NB4 (cell line): ENCODE data around the gene OR51F1.
"Not testable (repeated sequence)": the region's sequence is repeated elsewhere in the genome, so short reads cannot be mapped to it uniquely, and the experiment has no call there.

Experiments
- DNase-seq: peaks from one replicate; pipeline ENCODE4 v3.0.0; 2010; ENCODE audit warnings: low read depth
- H3K4me3 ChIP-seq: one replicate; pipeline ENCODE4 v1.5.1; 2011; ENCODE audit warnings: mild to moderate bottlenecking, low read depth, low read length, moderate library complexity
- MYC ChIP-seq: IDR thresholded peaks from 2 replicates; pipeline ENCODE4 v1.6.1; 2011; ENCODE audit warnings: low read depth, low read length
- POLR2A ChIP-seq: IDR thresholded peaks from 2 replicates; pipeline ENCODE4 v1.6.1; 2011; ENCODE audit warnings: mild to moderate bottlenecking; ENCODE audit not compliant: insufficient read length; ENCODE audit errors: extremely low read depth
- TF ChIP-seq, protein P1 (sequence below): IDR thresholded peaks from one replicate; pipeline ENCODE4 v1.5.1; 2012; ENCODE audit warnings: low read depth, low read length
- TF ChIP-seq, protein P2 (sequence below): IDR thresholded peaks from 2 replicates; pipeline ENCODE4 v1.6.1; 2011; ENCODE audit warnings: low read depth, low read length

Gene OR51F1

GRCh38 chr11:4769838-4770237, at the start of gene OR51F1:
TSS of gene OR51F1 (minus strand) at chr11:4769938. CDS start at chr11:4769938, 0 bp downstream.
- TF ChIP-seq, protein P1, sequence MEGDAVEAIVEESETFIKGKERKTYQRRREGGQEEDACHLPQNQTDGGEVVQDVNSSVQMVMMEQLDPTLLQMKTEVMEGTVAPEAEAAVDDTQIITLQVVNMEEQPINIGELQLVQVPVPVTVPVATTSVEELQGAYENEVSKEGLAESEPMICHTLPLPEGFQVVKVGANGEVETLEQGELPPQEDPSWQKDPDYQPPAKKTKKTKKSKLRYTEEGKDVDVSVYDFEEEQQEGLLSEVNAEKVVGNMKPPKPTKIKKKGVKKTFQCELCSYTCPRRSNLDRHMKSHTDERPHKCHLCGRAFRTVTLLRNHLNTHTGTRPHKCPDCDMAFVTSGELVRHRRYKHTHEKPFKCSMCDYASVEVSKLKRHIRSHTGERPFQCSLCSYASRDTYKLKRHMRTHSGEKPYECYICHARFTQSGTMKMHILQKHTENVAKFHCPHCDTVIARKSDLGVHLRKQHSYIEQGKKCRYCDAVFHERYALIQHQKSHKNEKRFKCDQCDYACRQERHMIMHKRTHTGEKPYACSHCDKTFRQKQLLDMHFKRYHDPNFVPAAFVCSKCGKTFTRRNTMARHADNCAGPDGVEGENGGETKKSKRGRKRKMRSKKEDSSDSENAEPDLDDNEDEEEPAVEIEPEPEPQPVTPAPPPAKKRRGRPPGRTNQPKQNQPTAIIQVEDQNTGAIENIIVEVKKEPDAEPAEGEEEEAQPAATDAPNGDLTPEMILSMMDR, result no peak
- TF ChIP-seq MYC (no peak), POLR2A (no peak)
- TF ChIP-seq, protein P2, sequence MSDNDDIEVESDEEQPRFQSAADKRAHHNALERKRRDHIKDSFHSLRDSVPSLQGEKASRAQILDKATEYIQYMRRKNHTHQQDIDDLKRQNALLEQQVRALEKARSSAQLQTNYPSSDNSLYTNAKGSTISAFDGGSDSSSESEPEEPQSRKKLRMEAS, result no peak
- no peak for DNase-seq
- no peak within 1 kb of the TSS for H3K4me3 ChIP-seq

GRCh38 chr11:4809246-4809645, 39.5 kb upstream of the OR51F1 start:
- DNase-seq, result no peak
- TF ChIP-seq, protein P1, result no peak
- TF ChIP-seq POLR2A (no peak), MYC (no peak)
- TF ChIP-seq, protein P2, result no peak
- no peak overlapping the region for H3K4me3 ChIP-seq

GRCh38 chr11:4808476-4808875, 38.7 kb upstream of the OR51F1 start:
- no peak overlapping the region for H3K4me3 ChIP-seq
- no peak for DNase-seq
- TF ChIP-seq POLR2A, result no peak
- TF ChIP-seq, protein P1, result no peak
- no peak for TF ChIP-seq MYC
- TF ChIP-seq, protein P2, result no peak

DNA sequence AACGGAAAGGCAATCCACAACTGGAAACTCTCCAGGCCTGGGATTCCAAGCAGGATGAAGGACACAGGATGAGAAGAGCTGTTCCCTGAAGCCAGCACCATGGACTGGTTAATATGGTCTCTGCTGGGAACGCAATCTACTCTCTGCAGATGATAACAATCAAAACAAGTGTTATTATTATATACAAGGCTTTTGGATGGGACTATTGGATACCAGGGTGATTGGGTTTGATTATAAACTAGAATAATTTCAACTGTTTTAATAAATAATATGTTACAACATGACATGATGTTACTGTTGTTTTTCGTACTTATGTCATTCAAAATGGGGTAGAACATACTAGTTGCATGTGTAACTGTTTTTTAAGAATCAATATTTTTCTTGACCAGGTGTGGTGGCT, 34.5 kb upstream of the OR51F1 start, which contains the start of gene OR52R1:
OR52R1 (minus strand) TSS at position 101 of the 400 bp plus-strand sequence; CDS start at position 101, 0 bp downstream.
- no peak for TF ChIP-seq MYC
- TF ChIP-seq, protein P2, result no peak
- no peak for TF ChIP-seq POLR2A
- TF ChIP-seq, protein P1, result no peak
- DNase-seq, result no peak
- no peak within 1 kb of the TSS for H3K4me3 ChIP-seq

- not testable (repeated sequence) for DNase-seq, H3K4me3 ChIP-seq
These were observed 31.6 kb upstream of the OR51F1 start for GRCh38 chr11:4801316-4801715.

DNA sequence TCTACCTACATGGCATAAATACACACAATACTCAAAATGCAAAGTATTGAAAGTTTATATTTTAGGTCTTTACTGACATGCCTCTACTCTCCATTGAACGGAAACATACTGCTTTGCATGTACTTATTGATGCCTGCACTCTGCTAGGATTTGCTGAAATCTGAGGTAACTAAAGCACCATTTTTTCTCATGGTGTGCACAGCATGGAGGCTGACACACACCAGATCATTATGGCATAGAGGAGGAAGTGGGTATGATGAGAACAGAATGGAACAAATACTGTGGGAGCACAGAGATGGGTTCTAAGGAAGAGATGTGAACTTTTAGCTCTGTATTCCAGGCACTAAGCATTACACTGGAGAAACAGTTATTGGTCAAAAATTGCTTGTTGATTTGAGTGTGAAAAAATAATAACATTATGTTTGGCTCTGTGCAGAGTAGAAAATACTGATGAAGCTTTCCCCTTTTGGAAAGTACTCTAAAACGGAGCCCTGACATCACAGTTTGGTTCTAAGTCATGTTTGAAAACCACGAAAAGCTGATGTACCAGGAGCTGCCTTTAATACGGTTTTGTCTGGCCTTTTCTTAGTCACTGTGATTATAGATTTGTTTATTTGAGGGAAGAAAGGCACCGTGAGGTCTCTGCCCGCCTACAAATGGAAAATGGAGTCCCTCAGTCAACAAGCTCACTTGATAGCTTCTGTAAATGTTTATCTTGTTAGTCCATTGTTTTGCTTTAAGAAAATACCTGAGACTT, 28.9 kb upstream of the OR51F1 start:
- H3K4me3 ChIP-seq, result no peak overlapping the region
- TF ChIP-seq, protein P2, result no peak
- TF ChIP-seq MYC (no peak), POLR2A (no peak)
- TF ChIP-seq, protein P1, result no peak
- no peak for DNase-seq
